Endothelial cell of umbilical vein (primary cell): ENCODE measurements around the gene DDX51. TPM values are rescaled to one million over a fixed set of nuclear protein-coding genes. Genes with fewer than 3 reads are reported as not detected.
A peak's percentile ranks its signal among the peaks of the same experiment; 100 is the strongest.

Experiments used
- BruUV-seq: library from RNA; stranded (reverse); fragments of 400-500 nt; replicated peaks from 2 replicates; lab custom pipeline; 2021; lab: Mats Ljungman, UMichigan
- CTCF ChIA-PET: fragments of 300-600, 350-600 bp; sonication (Branson Sonifier 250); formaldehyde crosslinking; loops from one replicate; lab custom pipeline; 2021; ENCODE audit warnings: antibody characterized with exemption, inconsistent platforms; lab: Charles Lee
- POLR2A ChIA-PET: fragments of 300-600, 350-600 bp; sonication (Branson Sonifier 250); formaldehyde crosslinking; loops from one replicate; lab custom pipeline; 2021; ENCODE audit warnings: antibody characterized with exemption, inconsistent platforms; lab: Charles Lee
- DNase-seq: peaks from one replicate; pipeline ENCODE4 v3.0.0-alpha.2; 2011; ENCODE audit warnings: low read depth, low spot score
- FAIRE-seq: peaks from 2 replicates; lab custom pipeline; 2011; peaks lifted over from hg19 to GRCh38; lab: Jason Lieb, UNC
- H2AFZ ChIP-seq: 2 replicates; pipeline ENCODE4 v1.6.0; 2012; ENCODE audit warnings: low read depth, low read length, control low read depth, inconsistent platforms
- H3K27ac ChIP-seq: 2 replicates; pipeline ENCODE4 v1.5.1; 2011; ENCODE audit warnings: low read depth, mild to moderate bottlenecking, control low read depth, low read length, moderate library complexity; ENCODE audit not compliant: insufficient read depth
- H3K27me3 ChIP-seq, 2 experiments: 2 replicates each; pipeline versions ENCODE4 v1.6.0 to v1.6.1; 2011; ENCODE audit warnings: low read length in 2 of 2, mixed read lengths in 1 of 2; ENCODE audit not compliant: control insufficient read depth in 2 of 2, insufficient read depth in 2 of 2
- H3K36me3 ChIP-seq, 2 experiments: 2 replicates in 1 of 2; 3 replicates in 1 of 2; pipeline ENCODE4 v1.5.1; 2011; ENCODE audit warnings: low read length in 2 of 2, mild to moderate bottlenecking in 1 of 2, moderate library complexity in 1 of 2; ENCODE audit not compliant: control insufficient read depth in 2 of 2, insufficient read depth in 2 of 2; ENCODE audit errors: extremely low read depth in 1 of 2
- H3K4me1 ChIP-seq: 3 replicates; pipeline ENCODE4 v1.5.1; 2011; ENCODE audit warnings: mild to moderate bottlenecking, low read length; ENCODE audit not compliant: control insufficient read depth, insufficient read depth; ENCODE audit errors: extremely low read depth
- H3K4me2 ChIP-seq: 2 replicates; pipeline ENCODE4 v1.6.1; 2011; ENCODE audit warnings: low read length, control low read depth, mixed read lengths; ENCODE audit not compliant: insufficient read depth
- H3K4me3 ChIP-seq, 3 experiments: fragments of 200-600 bp in 1 of 3; sonication (generic), shearing (Covaris generic) in 1 of 3; replicated peaks in 1 of 3; 2 replicates each; pipeline ENCODE4 v1.5.1; 2011 to 2016; ENCODE audit warnings: control low read depth in 3 of 3, low read length in 3 of 3, mild to moderate bottlenecking in 2 of 3, inconsistent platforms in 1 of 3, low read depth in 1 of 3, moderate library complexity in 1 of 3; ENCODE audit not compliant: insufficient read depth in 1 of 3
- H3K79me2 ChIP-seq: 2 replicates; pipeline ENCODE4 v1.6.0; 2012; ENCODE audit warnings: low read length, inconsistent platforms; ENCODE audit not compliant: control insufficient read depth, insufficient read depth
- H3K9ac ChIP-seq: replicated peaks from 2 replicates; pipeline ENCODE3; 2011; ENCODE audit warnings: low read length, control low read depth; ENCODE audit not compliant: insufficient read depth; ENCODE audit errors: extremely low read depth
- H3K9me1 ChIP-seq: replicated peaks from 3 replicates; pipeline ENCODE4 v1.6.0; 2011; ENCODE audit warnings: mild to moderate bottlenecking, low read length; ENCODE audit not compliant: control insufficient read depth, insufficient read depth; ENCODE audit errors: extremely low read depth
- H3K9me3 ChIP-seq: replicated peaks from 2 replicates; pipeline ENCODE4 v1.5.1; 2012; ENCODE audit warnings: low read length, inconsistent platforms; ENCODE audit not compliant: control insufficient read depth, insufficient read depth
- H4K20me1 ChIP-seq: replicated peaks from 2 replicates; pipeline ENCODE3; 2011; ENCODE audit warnings: mild to moderate bottlenecking, low read length; ENCODE audit not compliant: control insufficient read depth, insufficient read depth; ENCODE audit errors: extremely low read depth
- FOS ChIP-seq: IDR thresholded peaks from 2 replicates; pipeline ENCODE4 v1.6.1; 2011; ENCODE audit warnings: mild to moderate bottlenecking, low read length, moderate library complexity, borderline replicate concordance; ENCODE audit not compliant: insufficient read depth
- GATA2 ChIP-seq: IDR thresholded peaks from 2 replicates; pipeline ENCODE4 v1.7.0; 2011; ENCODE audit warnings: low read depth, mild to moderate bottlenecking, moderate library complexity, mixed read lengths, low read length; ENCODE audit not compliant: insufficient read length, insufficient read depth
- JUN ChIP-seq: IDR thresholded peaks from 2 replicates; pipeline ENCODE4 v1.6.1; 2011; ENCODE audit warnings: borderline replicate concordance, low read depth; ENCODE audit not compliant: insufficient read length, insufficient read depth
- MYC ChIP-seq: IDR thresholded peaks from one replicate; pipeline ENCODE4 v1.6.1; 2011; ENCODE audit warnings: mild to moderate bottlenecking, low read depth, low read length
- dilution Hi-C: fragments of 300-500 bp; cut with MboI; formaldehyde crosslinking; loops from one replicate; pipeline ENCODE4 v1.15.0; 2019; ENCODE audit warnings: low sequenced_read_pairs; ENCODE audit not compliant: extremely low pct_ligation_motif_present
- intact Hi-C: fragments of 100-400 bp; cut with micrococcal nuclease; formaldehyde crosslinking; loops from one replicate; pipeline ENCODE4 v1.10.0; 2022
- polyA plus RNA-seq, 4 experiments: library from polyadenylated mRNA; depleted of rRNA in 3 of 4; stranded (reverse) in 3 of 4; unstranded in 1 of 4; fragments of >200 nt; gene quantifications; 2 replicates each; pipeline versions ENCODE4 v1.2.1 to v1.2.3, GENCODE V29; 2011 to 2012; ENCODE audit warnings: missing spikeins in 1 of 4
- total RNA-seq: library from RNA; stranded (reverse); gene quantifications from 2 replicates; pipeline ENCODE4 v1.2.3, GENCODE V29; 2021
- TF ChIP-seq, protein P1 (sequence below): IDR thresholded peaks from 2 replicates; pipeline ENCODE4 v1.6.1; 2011; ENCODE audit not compliant: insufficient read depth, insufficient read length
- TF ChIP-seq, protein P2 (sequence below), 2 donors: IDR thresholded peaks; 1 replicate in 1 of 2; 2 replicates in 1 of 2; pipeline ENCODE4 v1.5.1; 2011; ENCODE audit warnings: low read length in 2 of 2, mild to moderate bottlenecking in 2 of 2, moderate library complexity in 2 of 2, control low read depth in 1 of 2, inconsistent platforms in 1 of 2, low read depth in 1 of 2; ENCODE audit not compliant: insufficient read depth in 1 of 2; ENCODE audit errors: extremely low read depth in 1 of 2

DDX51 gene
- total and polyA plus RNA-seq, 2 donors (not counting 3 experiments of a cell fraction or from before 2014, with no cell fraction given) = 11.4 to 23.5 TPM

DNA sequence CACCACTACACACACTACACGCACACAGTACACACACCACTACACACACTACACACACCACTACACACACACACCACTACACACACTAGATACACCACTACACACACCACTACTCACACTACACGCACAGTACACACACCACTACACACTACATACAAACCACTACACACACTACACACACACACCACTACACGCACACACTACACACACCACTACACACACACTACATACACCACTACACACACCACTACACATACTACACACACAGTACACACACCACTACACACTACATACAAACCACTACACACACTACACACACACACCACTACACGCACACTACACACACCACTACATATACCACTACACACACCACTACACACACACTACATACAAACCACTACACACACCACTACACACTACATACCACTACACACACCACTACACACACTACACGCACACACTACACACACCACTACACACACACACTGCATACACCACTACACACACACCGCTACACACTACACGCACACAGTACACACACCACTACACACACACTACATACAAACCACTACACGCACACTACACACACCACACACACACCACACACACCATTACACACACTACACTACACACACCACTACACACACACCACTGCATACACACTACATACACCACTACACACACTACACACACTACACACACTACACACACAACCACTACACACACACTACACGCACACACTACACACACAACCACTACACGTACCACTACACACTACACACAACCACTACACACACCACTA lies 11.9 kb upstream of the DDX51 start:
- ChIA-PET POLR2A (no interaction called here), CTCF (interaction anchor here (1.5 kb wide), 1 partner anchor 258 kb away, joined by 9 read pairs; no protein-coding TSS in a partner anchor)
- Histone ChIP-seq H2AFZ (no peak overlapping the region), H3K36me3 (peaks cover 0 to 6% of the 10 kb centered on the region in 2 experiments), H3K27me3 (no peaks in the 10 kb centered on the region), H3K4me1 (no peaks in the 10 kb centered on the region), H4K20me1 (no peaks in the 10 kb centered on the region), H3K27ac (no peak overlapping the region), H3K9ac (no peak overlapping the region), H3K4me2 (no peak overlapping the region), H3K9me3 (no peaks in the 10 kb centered on the region), H3K9me1 (no peaks in the 10 kb centered on the region), H3K4me3 (no peak overlapping the region), H3K79me2 (no peaks in the 10 kb centered on the region)
- DNase-seq (no peak), FAIRE-seq (peak; percentile 84)
- no TSS peak for BruUV-seq
- intact Hi-C loops = no loop called here
- TF ChIP-seq, protein P1, sequence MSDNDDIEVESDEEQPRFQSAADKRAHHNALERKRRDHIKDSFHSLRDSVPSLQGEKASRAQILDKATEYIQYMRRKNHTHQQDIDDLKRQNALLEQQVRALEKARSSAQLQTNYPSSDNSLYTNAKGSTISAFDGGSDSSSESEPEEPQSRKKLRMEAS = no peak
- TF ChIP-seq, protein P2, sequence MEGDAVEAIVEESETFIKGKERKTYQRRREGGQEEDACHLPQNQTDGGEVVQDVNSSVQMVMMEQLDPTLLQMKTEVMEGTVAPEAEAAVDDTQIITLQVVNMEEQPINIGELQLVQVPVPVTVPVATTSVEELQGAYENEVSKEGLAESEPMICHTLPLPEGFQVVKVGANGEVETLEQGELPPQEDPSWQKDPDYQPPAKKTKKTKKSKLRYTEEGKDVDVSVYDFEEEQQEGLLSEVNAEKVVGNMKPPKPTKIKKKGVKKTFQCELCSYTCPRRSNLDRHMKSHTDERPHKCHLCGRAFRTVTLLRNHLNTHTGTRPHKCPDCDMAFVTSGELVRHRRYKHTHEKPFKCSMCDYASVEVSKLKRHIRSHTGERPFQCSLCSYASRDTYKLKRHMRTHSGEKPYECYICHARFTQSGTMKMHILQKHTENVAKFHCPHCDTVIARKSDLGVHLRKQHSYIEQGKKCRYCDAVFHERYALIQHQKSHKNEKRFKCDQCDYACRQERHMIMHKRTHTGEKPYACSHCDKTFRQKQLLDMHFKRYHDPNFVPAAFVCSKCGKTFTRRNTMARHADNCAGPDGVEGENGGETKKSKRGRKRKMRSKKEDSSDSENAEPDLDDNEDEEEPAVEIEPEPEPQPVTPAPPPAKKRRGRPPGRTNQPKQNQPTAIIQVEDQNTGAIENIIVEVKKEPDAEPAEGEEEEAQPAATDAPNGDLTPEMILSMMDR (IDR thresholded peaks at IDR 0.05; ENCODE audit: extremely low read depth in 1 of 2, insufficient read depth in 1 of 2, low read depth in 1 of 2, low read length in 2 of 2) = no peak
- TF ChIP-seq MYC (no peak), FOS (no peak), JUN (no peak), GATA2 (no peak)
- dilution Hi-C loops = no loop called here
